Gastroesophageal sphincter (tissue), 4 donors: ENCODE results near the gene P2RY4. TPM values are rescaled to one million over a fixed set of nuclear protein-coding genes. Genes with fewer than 3 reads are reported as not detected.
"Not testable (repeated sequence)": the region's sequence is repeated elsewhere in the genome, so short reads cannot be mapped to it uniquely, and the experiment has no call there.

Experiments used
- ATAC-seq: fragments of 150-250 bp; one replicate; pipeline ENCODE4 v1.9.1; 2016; ENCODE audit warnings: mild to moderate bottlenecking, moderate library complexity
- H3K27ac ChIP-seq, 4 donors: fragments of 200-600 bp; sonication (generic) in 3 of 4; 1 replicate in 3 of 4; 2 replicates in 1 of 4; pipeline ENCODE4 v1.5.1; 2016 to 2019
- H3K27me3 ChIP-seq: fragments of 200-600 bp; sonication (generic); one replicate; pipeline ENCODE4 v1.5.1; 2019
- H3K36me3 ChIP-seq, 2 donors: fragments of 200-600 bp; sonication (generic); one replicate each; pipeline ENCODE4 v1.5.1; 2019; ENCODE audit warnings: control low read depth in 1 of 2
- H3K4me1 ChIP-seq, 3 donors: fragments of 200-600 bp; sonication (generic); 1 replicate in 2 of 3; 2 replicates in 1 of 3; pipeline ENCODE4 v1.5.1; 2016 to 2019; ENCODE audit warnings: control low read depth in 2 of 3
- H3K4me3 ChIP-seq, 2 donors: fragments of 200-600 bp; sonication (generic); one replicate each; pipeline ENCODE4 v1.5.1; 2019; ENCODE audit warnings: mild to moderate bottlenecking in 1 of 2, moderate library complexity in 1 of 2
- H3K9me3 ChIP-seq, 3 donors: fragments of 200-600 bp; sonication (generic); one replicate each; pipeline ENCODE4 v1.5.1; 2017 to 2019; ENCODE audit warnings: control low read depth in 2 of 3
- CTCF ChIP-seq, 4 experiments: fragments of 200-600 bp in 2 of 4; fragments of 450-650 bp in 2 of 4; sonication (generic) in 1 of 4; IDR thresholded peaks; one replicate each; pipeline ENCODE4 v1.5.1; 2017 to 2019; ENCODE audit warnings: antibody characterized with exemption in 4 of 4, mild to moderate bottlenecking in 2 of 4, moderate library complexity in 2 of 4
- EP300 ChIP-seq: sonication (generic); formaldehyde crosslinking; IDR thresholded peaks from one replicate; pipeline ENCODE4 v1.6.1; 2017; ENCODE audit warnings: antibody characterized with exemption, mild to moderate bottlenecking
- POLR2A ChIP-seq, 2 donors: fragments of 450-650 bp; IDR thresholded peaks; one replicate each; pipeline ENCODE4 v1.6.1; 2017; ENCODE audit warnings: antibody characterized with exemption in 2 of 2, mild to moderate bottlenecking in 2 of 2, moderate library complexity in 1 of 2
- POLR2AphosphoS5 ChIP-seq: sonication (generic); formaldehyde crosslinking; IDR thresholded peaks from one replicate; pipeline ENCODE4 v1.6.1; 2017; ENCODE audit warnings: antibody characterized with exemption
- WGBS, 2 donors: methylation state at CpG; one replicate each; pipeline ENCODE4 v1.1.5; 2018; ENCODE audit warnings: low coverage in 1 of 2; 5-methylcytosine and 5-hydroxymethylcytosine counted together
- total RNA-seq, 4 donors: library from RNA; depleted of rRNA; stranded (reverse); fragments of >200 nt; gene quantifications; one replicate each; pipeline ENCODE4 v1.1.0, GENCODE V29; 2016

P2RY4 gene
- total RNA-seq, 4 donors from 2014 or later: 0.27 to 0.93 (median 0.50) TPM; not detected in 1

GRCh38 chrX:70244881-70245280 is 15.1 kb downstream of the P2RY4 start:
- no peak for ATAC-seq
- TF ChIP-seq POLR2A (IDR thresholded peaks at IDR 0.05) (no peak), POLR2AphosphoS5 (no peak), CTCF (IDR thresholded peaks at IDR 0.05) (no peak), EP300 (no peak)
- no peaks in the 10 kb centered on the region for H3K4me1 ChIP-seq
- WGBS, 2 donors: 52 to 65% methylated on average over 4 to 6 of the region's 6 CpGs
- H3K27me3 ChIP-seq: no peaks in the 10 kb centered on the region
- H3K4me3 ChIP-seq: no peak overlapping the region
- H3K36me3 ChIP-seq: no peaks in the 10 kb centered on the region
- no peak overlapping the region for H3K27ac ChIP-seq
- no peaks in the 10 kb centered on the region for H3K9me3 ChIP-seq

- H3K4me3 ChIP-seq, ATAC-seq, H3K27ac ChIP-seq, H3K9me3 ChIP-seq, H3K4me1 ChIP-seq, H3K36me3 ChIP-seq, H3K27me3 ChIP-seq: not testable (repeated sequence)
- no CpG with 5 or more reads among the region's 5 CpGs for WGBS, 2 donors
Observed at GRCh38 chrX:70243601-70244000, 16.4 kb downstream of the P2RY4 start.

GRCh38 chrX:70241501-70241900 is 18.5 kb downstream of the P2RY4 start:
- ATAC-seq: no peak
- WGBS, 2 donors: 49 to 88% methylated on average over 2 of the region's 2 CpGs
- no peaks in the 10 kb centered on the region for H3K27me3 ChIP-seq

GRCh38 chrX:70240751-70241150 is 19.3 kb downstream of the P2RY4 start:
- Histone ChIP-seq H3K27ac (no peak overlapping the region), H3K4me1 (no peaks in the 10 kb centered on the region), H3K9me3 (no peaks in the 10 kb centered on the region), H3K36me3 (no peaks in the 10 kb centered on the region), H3K4me3 (no peak overlapping the region), H3K27me3 (no peaks in the 10 kb centered on the region)
- TF ChIP-seq POLR2A (IDR thresholded peaks at IDR 0.05): no peak
- TF ChIP-seq CTCF (IDR thresholded peaks at IDR 0.05): no peak
- TF ChIP-seq POLR2AphosphoS5: no peak
- no peak for ATAC-seq
- WGBS, 2 donors: 100% methylated on average over 1 of the region's 1 CpG; no CpG with 5 or more reads in 1 of the 2 donors

More at GRCh38 chrX:70241501-70241900, 18.5 kb downstream of the P2RY4 start:
- Histone ChIP-seq H3K9me3 (no peaks in the 10 kb centered on the region), H3K27ac (no peak overlapping the region), H3K4me3 (no peak overlapping the region), H3K4me1 (no peaks in the 10 kb centered on the region), H3K36me3 (no peaks in the 10 kb centered on the region)
- TF ChIP-seq EP300: no peak
- TF ChIP-seq CTCF (IDR thresholded peaks at IDR 0.05): no peak
- TF ChIP-seq POLR2A (IDR thresholded peaks at IDR 0.05): no peak
- TF ChIP-seq POLR2AphosphoS5: no peak

- no peaks in the 10 kb centered on the region for H3K9me3 ChIP-seq
- WGBS, 2 donors: 80% methylated on average over 3 of the region's 3 CpGs; no CpG with 5 or more reads in 1 of the 2 donors
Observed at GRCh38 chrX:70234355-70234754, 25.6 kb downstream of the P2RY4 start, which contains the start of gene AWAT1. Gene AWAT1, plus strand, starts transcription at chrX:70234655. Its CDS starts 41 bp downstream, at chrX:70234696.

More at GRCh38 chrX:70234355-70234754, 25.6 kb downstream of the P2RY4 start, which contains the start of gene AWAT1:
- ATAC-seq: no peak
- Histone ChIP-seq H3K4me3 (no peak within 1 kb of the TSS), H3K36me3 (no peaks in the 10 kb centered on the region), H3K27me3 (no peaks in the 10 kb centered on the region), H3K27ac (no peak within 1 kb of the TSS), H3K4me1 (no peaks in the 10 kb centered on the region)
- TF ChIP-seq CTCF (IDR thresholded peaks at IDR 0.05): no peak
- TF ChIP-seq POLR2AphosphoS5: no peak
- TF ChIP-seq POLR2A (IDR thresholded peaks at IDR 0.05): no peak
